ENCODE data around the gene C1orf105.

The C1orf105 gene

DNA sequence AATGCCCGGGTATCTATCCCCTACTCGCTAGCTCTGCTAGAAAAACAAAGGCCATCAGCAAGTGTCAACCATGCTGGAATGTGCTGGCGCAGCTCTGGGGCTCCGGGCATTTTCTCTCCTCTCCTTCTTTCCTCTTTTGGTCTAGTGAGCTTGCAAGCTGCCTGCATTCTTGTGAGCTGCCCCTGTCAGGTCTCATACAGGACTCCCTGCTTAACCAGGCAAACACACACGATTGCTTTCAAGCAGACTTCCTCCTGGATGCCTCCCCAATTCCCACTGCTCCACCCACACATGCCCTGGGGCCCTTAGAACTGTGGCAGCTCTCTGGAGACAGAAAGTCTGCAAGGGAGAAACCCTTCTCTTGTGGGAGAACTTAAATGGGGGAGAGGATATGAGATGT, 76.7 kb downstream of the C1orf105 start:
- Histone ChIP-seq H3K9ac (ENCODE audit: insufficient read length, low read depth) (no peak overlapping the region), H3K4me1 (ENCODE audit: insufficient read depth, insufficient read length) (peaks cover 10% of the 10 kb centered on the region), H3K9me3 (ENCODE audit: insufficient read depth, low read length) (no peaks in the 10 kb centered on the region), H3K4me3 (ENCODE audit: insufficient read length, low read depth) (no peak overlapping the region), H3K27me3 (ENCODE audit: insufficient read depth, insufficient read length) (no peaks in the 10 kb centered on the region), H3K36me3 (ENCODE audit: insufficient read depth, insufficient read length, low read length) (no peaks in the 10 kb centered on the region)
- DNase-seq (ENCODE audit: low read depth, low spot score) = peak; percentile 84
- no peak for TF ChIP-seq YY1 (IDR thresholded peaks at IDR 0.05; ENCODE audit: insufficient read depth, insufficient read length)
- TF ChIP-seq SUZ12 (IDR thresholded peaks at IDR 0.05; ENCODE audit: extremely low read depth, insufficient read depth, insufficient read length) = no peak
- TF ChIP-seq ZNF274 (IDR thresholded peaks at IDR 0.05; ENCODE audit: low read depth, low read length) = no peak

- H3K9ac ChIP-seq (ENCODE audit: insufficient read length, low read depth) = no peak overlapping the region
- no peak overlapping the region for H3K4me3 ChIP-seq (ENCODE audit: insufficient read length, low read depth)
- H3K36me3 ChIP-seq (ENCODE audit: insufficient read depth, insufficient read length, low read length) = no peaks in the 10 kb centered on the region
- H3K27me3 ChIP-seq (ENCODE audit: insufficient read depth, insufficient read length) = no peaks in the 10 kb centered on the region
- no peaks in the 10 kb centered on the region for H3K9me3 ChIP-seq (ENCODE audit: insufficient read depth, low read length)
- H3K4me1 ChIP-seq (ENCODE audit: insufficient read depth, insufficient read length) = peaks cover 10% of the 10 kb centered on the region
- DNase-seq (ENCODE audit: low read depth, low spot score) = no peak
- TF ChIP-seq SUZ12 (IDR thresholded peaks at IDR 0.05; ENCODE audit: extremely low read depth, insufficient read depth, insufficient read length) = no peak
- TF ChIP-seq ZNF274 (IDR thresholded peaks at IDR 0.05; ENCODE audit: low read depth, low read length) = no peak
- TF ChIP-seq YY1 (IDR thresholded peaks at IDR 0.05; ENCODE audit: insufficient read depth, insufficient read length) = no peak
Observed at GRCh38 chr1:172498857-172499256, 78.4 kb downstream of the C1orf105 start.

- TF ChIP-seq ZNF274 (IDR thresholded peaks at IDR 0.05; ENCODE audit: low read depth, low read length) (no peak), SUZ12 (IDR thresholded peaks at IDR 0.05; ENCODE audit: extremely low read depth, insufficient read depth, insufficient read length) (no peak), YY1 (IDR thresholded peaks at IDR 0.05; ENCODE audit: insufficient read depth, insufficient read length) (no peak)
- no peak overlapping the region for H3K4me3 ChIP-seq (ENCODE audit: insufficient read length, low read depth)
- H3K9ac ChIP-seq (ENCODE audit: insufficient read length, low read depth) = no peak overlapping the region
- no peaks in the 10 kb centered on the region for H3K9me3 ChIP-seq (ENCODE audit: insufficient read depth, low read length)
- H3K4me1 ChIP-seq (ENCODE audit: insufficient read depth, insufficient read length) = peaks cover 10% of the 10 kb centered on the region
- no peak for DNase-seq (ENCODE audit: low read depth, low spot score)
- no peaks in the 10 kb centered on the region for H3K36me3 ChIP-seq (ENCODE audit: insufficient read depth, insufficient read length, low read length)
- H3K27me3 ChIP-seq (ENCODE audit: insufficient read depth, insufficient read length) = no peaks in the 10 kb centered on the region
Observed at GRCh38 chr1:172499636-172500141, 79.2 kb downstream of the C1orf105 start.

DNA sequence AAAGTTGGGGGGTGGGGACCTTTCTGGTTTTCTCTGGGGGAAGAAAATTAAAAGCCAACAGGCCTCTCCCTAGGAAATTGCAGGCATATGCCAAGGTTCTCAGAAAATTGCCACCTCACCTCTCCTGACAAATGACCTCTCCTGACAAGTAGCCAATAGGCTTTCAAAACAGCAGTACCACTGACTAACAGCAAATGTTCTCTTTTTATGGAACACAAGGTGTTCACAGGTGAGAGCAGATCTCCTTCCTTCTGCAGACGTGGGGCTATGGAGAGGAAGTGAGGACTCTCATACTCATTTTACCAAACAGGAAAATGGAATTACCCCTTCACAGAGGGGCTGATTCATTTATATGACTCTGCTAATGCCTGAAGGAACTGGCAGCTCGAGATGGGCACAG, 79.7 kb downstream of the C1orf105 start:
- H3K9me3 ChIP-seq (ENCODE audit: insufficient read depth, low read length) = no peaks in the 10 kb centered on the region
- TF ChIP-seq ZNF274 (IDR thresholded peaks at IDR 0.05; ENCODE audit: low read depth, low read length) (no peak), YY1 (IDR thresholded peaks at IDR 0.05; ENCODE audit: insufficient read depth, insufficient read length) (no peak), SUZ12 (IDR thresholded peaks at IDR 0.05; ENCODE audit: extremely low read depth, insufficient read depth, insufficient read length) (no peak)
- no peaks in the 10 kb centered on the region for H3K27me3 ChIP-seq (ENCODE audit: insufficient read depth, insufficient read length)
- H3K9ac ChIP-seq (ENCODE audit: insufficient read length, low read depth) = no peak overlapping the region
- DNase-seq (ENCODE audit: low read depth, low spot score) = no peak
- H3K4me1 ChIP-seq (ENCODE audit: insufficient read depth, insufficient read length) = peaks cover 10% of the 10 kb centered on the region
- H3K36me3 ChIP-seq (ENCODE audit: insufficient read depth, insufficient read length, low read length) = no peaks in the 10 kb centered on the region
- no peak overlapping the region for H3K4me3 ChIP-seq (ENCODE audit: insufficient read length, low read depth)

GRCh38 chr1:172507741-172508140, 87.3 kb downstream of the C1orf105 start:
- no peaks in the 10 kb centered on the region for H3K4me1 ChIP-seq (ENCODE audit: insufficient read depth, insufficient read length)
- no peak overlapping the region for H3K4me3 ChIP-seq (ENCODE audit: insufficient read length, low read depth)
- H3K27me3 ChIP-seq (ENCODE audit: insufficient read depth, insufficient read length) = no peaks in the 10 kb centered on the region
- no peaks in the 10 kb centered on the region for H3K36me3 ChIP-seq (ENCODE audit: insufficient read depth, insufficient read length, low read length)
- TF ChIP-seq SUZ12 (IDR thresholded peaks at IDR 0.05; ENCODE audit: extremely low read depth, insufficient read depth, insufficient read length) = no peak
- TF ChIP-seq ZNF274 (IDR thresholded peaks at IDR 0.05; ENCODE audit: low read depth, low read length) = no peak
- TF ChIP-seq YY1 (IDR thresholded peaks at IDR 0.05; ENCODE audit: insufficient read depth, insufficient read length) = no peak
- H3K9me3 ChIP-seq (ENCODE audit: insufficient read depth, low read length) = no peaks in the 10 kb centered on the region
- no peak for DNase-seq (ENCODE audit: low read depth, low spot score)
- H3K9ac ChIP-seq (ENCODE audit: insufficient read length, low read depth) = no peak overlapping the region

GRCh38 chr1:172510479-172510878, 90.0 kb downstream of the C1orf105 start:
- no peak for DNase-seq (ENCODE audit: low read depth, low spot score)
- H3K4me3 ChIP-seq (ENCODE audit: insufficient read length, low read depth) = no peak overlapping the region
- H3K36me3 ChIP-seq (ENCODE audit: insufficient read depth, insufficient read length, low read length) = no peaks in the 10 kb centered on the region
- no peaks in the 10 kb centered on the region for H3K4me1 ChIP-seq (ENCODE audit: insufficient read depth, insufficient read length)
- TF ChIP-seq YY1 (IDR thresholded peaks at IDR 0.05; ENCODE audit: insufficient read depth, insufficient read length) (no peak), SUZ12 (IDR thresholded peaks at IDR 0.05; ENCODE audit: extremely low read depth, insufficient read depth, insufficient read length) (no peak), ZNF274 (IDR thresholded peaks at IDR 0.05; ENCODE audit: low read depth, low read length) (no peak)
- no peak overlapping the region for H3K9ac ChIP-seq (ENCODE audit: insufficient read length, low read depth)
- H3K27me3 ChIP-seq (ENCODE audit: insufficient read depth, insufficient read length) = no peaks in the 10 kb centered on the region
- H3K9me3 ChIP-seq (ENCODE audit: insufficient read depth, low read length) = no peaks in the 10 kb centered on the region; the same call in 1 of the 2 replicates

DNA sequence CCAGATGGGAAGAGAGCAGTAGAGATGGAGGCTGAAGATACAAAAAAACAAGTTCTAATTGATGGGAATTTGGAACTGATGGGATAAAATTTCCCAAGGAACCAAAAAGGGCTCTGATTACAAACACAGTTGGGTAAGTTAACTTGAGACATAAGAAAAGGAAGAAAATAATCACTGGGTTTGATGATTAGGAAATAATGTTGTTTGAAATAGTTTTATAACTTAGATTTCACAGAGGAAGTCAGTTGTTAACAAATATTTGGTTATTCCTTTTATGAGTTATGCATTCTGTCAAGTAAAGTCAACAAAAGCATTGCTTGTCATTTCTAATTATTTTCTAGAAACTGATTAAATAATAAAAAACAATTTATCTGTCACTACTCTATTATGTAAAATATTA, 92.1 kb downstream of the C1orf105 start:
- H3K4me1 ChIP-seq (ENCODE audit: insufficient read depth, insufficient read length) = no peaks in the 10 kb centered on the region
- H3K9ac ChIP-seq (ENCODE audit: insufficient read length, low read depth) = no peak overlapping the region
- no peaks in the 10 kb centered on the region for H3K36me3 ChIP-seq (ENCODE audit: insufficient read depth, insufficient read length, low read length)
- no peak for DNase-seq (ENCODE audit: low read depth, low spot score)
- H3K4me3 ChIP-seq (ENCODE audit: insufficient read length, low read depth) = no peak overlapping the region
- H3K9me3 ChIP-seq (ENCODE audit: insufficient read depth, low read length) = no peaks in the 10 kb centered on the region; the same call in 1 of the 2 replicates
- no peaks in the 10 kb centered on the region for H3K27me3 ChIP-seq (ENCODE audit: insufficient read depth, insufficient read length)
- TF ChIP-seq ZNF274 (IDR thresholded peaks at IDR 0.05; ENCODE audit: low read depth, low read length) (no peak), SUZ12 (IDR thresholded peaks at IDR 0.05; ENCODE audit: extremely low read depth, insufficient read depth, insufficient read length) (no peak), YY1 (IDR thresholded peaks at IDR 0.05; ENCODE audit: insufficient read depth, insufficient read length) (no peak)
